Measurements from ENCODE around the gene PCDHA7. TPM values are rescaled to one million over a fixed set of nuclear protein-coding genes. Genes with fewer than 3 reads are reported as not detected.

PCDHA7 gene
- total RNA-seq, 1 donor = 0.18 TPM

DNA sequence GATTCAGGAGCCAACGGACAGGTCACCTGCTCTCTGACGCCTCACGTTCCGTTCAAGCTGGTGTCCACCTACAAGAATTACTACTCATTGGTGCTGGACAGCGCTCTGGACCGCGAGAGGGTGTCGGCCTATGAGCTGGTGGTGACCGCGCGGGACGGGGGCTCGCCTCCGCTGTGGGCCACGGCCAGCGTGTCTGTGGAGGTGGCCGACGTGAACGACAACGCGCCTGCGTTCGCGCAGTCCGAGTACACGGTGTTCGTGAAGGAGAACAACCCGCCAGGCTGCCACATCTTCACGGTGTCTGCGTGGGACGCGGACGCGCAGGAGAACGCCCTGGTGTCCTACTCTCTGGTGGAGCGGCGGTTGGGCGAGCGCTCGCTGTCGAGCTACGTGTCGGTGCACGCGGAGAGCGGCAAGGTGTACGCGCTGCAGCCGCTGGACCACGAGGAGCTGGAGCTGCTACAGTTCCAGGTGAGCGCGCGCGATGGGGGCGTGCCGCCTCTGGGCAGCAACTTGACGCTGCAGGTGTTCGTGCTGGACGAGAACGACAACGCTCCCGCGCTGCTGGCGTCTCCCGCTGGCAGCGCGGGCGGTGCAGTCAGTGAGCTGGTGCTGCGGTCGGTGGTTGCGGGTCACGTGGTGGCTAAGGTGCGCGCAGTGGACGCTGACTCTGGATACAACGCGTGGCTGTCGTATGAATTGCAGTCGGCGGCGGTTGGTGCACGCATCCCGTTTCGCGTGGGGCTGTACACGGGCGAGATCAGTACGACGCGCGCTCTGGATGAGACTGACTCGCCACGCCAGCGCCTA lies 23.3 kb downstream of the PCDHA7 start:
- no peak overlapping the region for H3K4me3 ChIP-seq (ENCODE audit: low read depth, low read length)
- TF ChIP-seq, protein P1, sequence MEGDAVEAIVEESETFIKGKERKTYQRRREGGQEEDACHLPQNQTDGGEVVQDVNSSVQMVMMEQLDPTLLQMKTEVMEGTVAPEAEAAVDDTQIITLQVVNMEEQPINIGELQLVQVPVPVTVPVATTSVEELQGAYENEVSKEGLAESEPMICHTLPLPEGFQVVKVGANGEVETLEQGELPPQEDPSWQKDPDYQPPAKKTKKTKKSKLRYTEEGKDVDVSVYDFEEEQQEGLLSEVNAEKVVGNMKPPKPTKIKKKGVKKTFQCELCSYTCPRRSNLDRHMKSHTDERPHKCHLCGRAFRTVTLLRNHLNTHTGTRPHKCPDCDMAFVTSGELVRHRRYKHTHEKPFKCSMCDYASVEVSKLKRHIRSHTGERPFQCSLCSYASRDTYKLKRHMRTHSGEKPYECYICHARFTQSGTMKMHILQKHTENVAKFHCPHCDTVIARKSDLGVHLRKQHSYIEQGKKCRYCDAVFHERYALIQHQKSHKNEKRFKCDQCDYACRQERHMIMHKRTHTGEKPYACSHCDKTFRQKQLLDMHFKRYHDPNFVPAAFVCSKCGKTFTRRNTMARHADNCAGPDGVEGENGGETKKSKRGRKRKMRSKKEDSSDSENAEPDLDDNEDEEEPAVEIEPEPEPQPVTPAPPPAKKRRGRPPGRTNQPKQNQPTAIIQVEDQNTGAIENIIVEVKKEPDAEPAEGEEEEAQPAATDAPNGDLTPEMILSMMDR (IDR thresholded peaks at IDR 0.05; ENCODE audit: insufficient read depth, low read length) = no peak
- no peak for DNase-seq (ENCODE audit: low read depth)

DNA sequence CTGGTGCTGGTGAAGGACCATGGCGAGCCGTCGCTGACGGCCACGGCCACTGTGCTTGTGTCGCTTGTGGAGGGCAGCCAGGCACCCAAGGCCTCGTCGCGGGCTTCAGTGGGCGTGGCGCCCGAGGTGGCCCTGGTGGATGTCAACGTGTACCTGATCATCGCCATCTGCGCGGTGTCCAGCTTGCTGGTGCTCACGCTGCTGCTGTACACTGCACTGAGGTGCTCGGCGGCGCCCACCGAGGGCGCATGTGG lies 23.8 kb downstream of the PCDHA7 start:
- TF ChIP-seq, protein P1 (IDR thresholded peaks at IDR 0.05; ENCODE audit: insufficient read depth, low read length) = no peak
- DNase-seq (ENCODE audit: low read depth) = no peak
- no peak overlapping the region for H3K4me3 ChIP-seq (ENCODE audit: low read depth, low read length)

DNA sequence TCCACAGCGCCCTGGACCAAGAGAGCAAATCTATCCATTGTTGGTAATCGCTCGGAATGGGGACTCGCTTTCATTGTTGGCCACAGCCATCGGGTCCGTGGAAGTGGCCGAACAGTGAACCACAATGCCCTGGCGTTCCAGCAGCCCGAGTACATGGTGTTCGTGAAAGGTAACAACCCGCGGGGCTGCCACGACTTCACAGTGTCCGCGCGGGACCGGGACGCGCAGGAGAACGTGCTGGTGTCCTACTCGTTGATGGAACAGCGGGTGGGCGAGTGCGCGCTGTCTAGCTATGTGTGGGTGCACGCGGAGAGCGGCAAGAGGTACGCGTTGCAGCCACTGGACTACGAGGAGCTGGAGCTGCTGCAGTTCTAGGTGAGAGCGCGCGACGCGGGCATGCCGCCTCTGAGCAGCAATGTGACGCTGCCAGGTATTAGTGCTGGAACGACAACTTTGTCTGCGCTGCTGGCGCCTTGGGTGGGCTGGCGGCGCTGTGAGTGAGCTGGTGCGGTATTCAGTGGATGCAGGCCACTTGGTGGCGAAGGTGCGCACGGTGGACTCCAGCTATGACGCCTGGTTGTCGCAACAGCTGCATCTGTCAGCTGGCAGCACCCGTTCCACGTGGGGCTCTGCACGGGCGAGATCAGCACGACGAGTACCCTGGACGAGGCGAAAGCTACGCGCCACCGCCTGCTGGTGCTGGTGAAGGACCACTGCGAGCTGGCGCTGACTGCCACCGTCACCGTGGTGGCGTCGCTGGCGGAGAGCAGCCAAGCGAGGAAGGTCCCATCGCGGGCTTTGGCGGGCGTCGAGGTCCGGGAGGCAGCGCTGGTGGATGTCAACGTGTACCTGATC lies 28.6 kb downstream of the PCDHA7 start:
- TF ChIP-seq, protein P1 (IDR thresholded peaks at IDR 0.05; ENCODE audit: insufficient read depth, low read length) = no peak

DNA sequence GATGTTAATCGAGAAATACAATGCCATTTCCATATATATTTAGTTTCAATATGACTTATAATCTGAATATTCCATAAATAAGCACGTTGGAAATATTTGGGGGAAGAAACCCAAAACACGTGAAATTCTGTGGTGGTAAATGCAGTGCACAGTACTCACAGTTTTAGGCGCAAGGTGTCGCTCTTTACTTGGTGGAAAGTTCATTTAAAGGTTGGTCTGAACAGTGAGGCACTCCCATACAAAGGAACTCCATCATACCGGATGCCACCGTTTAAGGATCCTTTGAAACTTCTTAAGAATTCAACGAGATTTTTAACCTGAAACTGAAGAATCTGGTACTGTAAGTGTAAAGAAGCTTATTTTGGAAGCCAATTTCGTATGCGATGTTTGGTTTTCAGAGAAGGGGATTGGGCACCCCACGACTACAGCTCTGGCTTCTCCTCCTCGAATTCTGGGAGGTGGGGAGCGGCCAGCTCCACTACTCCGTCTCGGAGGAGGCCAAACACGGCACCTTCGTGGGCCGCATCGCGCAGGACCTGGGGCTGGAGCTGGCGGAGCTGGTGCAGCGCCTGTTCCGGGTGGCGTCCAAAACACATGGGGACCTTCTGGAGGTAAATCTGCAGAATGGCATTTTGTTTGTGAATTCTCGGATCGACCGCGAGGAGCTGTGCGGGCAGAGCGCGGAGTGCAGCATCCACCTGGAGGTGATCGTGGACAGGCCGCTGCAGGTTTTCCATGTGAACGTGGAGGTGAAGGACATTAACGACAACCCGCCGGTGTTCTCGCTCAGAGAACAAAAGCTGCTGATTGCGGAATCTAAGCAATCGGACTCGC lies 34.9 kb downstream of the PCDHA7 start, which contains the start of gene PCDHA11:
PCDHA11 (plus strand) TSS at position 237 of the 834 bp plus-strand sequence; CDS start at position 384, 147 bp downstream.
- no peak for DNase-seq (ENCODE audit: low read depth)

More for the DNA sequence above, 28.6 kb downstream of the PCDHA7 start:
- no peak for DNase-seq (ENCODE audit: low read depth)
- no peak overlapping the region for H3K4me3 ChIP-seq (ENCODE audit: low read depth, low read length)

DNA sequence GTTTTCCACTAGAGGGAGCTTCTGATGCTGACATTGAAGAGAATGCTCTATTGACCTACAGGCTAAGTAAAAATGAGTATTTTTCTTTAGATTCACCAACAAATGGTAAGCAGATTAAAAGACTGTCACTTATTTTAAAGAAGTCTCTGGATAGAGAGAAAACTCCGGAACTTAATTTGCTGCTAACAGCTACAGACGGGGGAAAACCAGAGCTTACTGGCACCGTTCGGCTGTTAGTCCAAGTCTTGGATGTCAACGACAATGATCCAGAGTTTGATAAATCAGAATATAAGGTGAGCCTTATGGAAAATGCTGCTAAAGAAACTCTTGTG lies 35.5 kb downstream of the PCDHA7 start:
- H3K4me3 ChIP-seq (ENCODE audit: low read depth, low read length) = no peak overlapping the region
- TF ChIP-seq, protein P1 (IDR thresholded peaks at IDR 0.05; ENCODE audit: insufficient read depth, low read length) = no peak
- DNase-seq (ENCODE audit: low read depth) = no peak

More for the DNA sequence above, 34.9 kb downstream of the PCDHA7 start, which contains the start of gene PCDHA11:
- TF ChIP-seq, protein P1 (IDR thresholded peaks at IDR 0.05; ENCODE audit: insufficient read depth, low read length) = no peak
- H3K4me3 ChIP-seq (ENCODE audit: low read depth, low read length) = no peak within 1 kb of the TSS
